HepG2 (cell line): ENCODE measurements around the gene PRSS50. TPM values are rescaled to one million over a fixed set of nuclear protein-coding genes. Genes with fewer than 3 reads are reported as not detected.

Experiments
- ATAC-seq: fragments of 200-7000 bp; cut with Tn5 transposase; 3 replicates; pipeline ENCODE4 v1.9.1; 2020; ENCODE audit warnings: mild to moderate bottlenecking, moderate library complexity
- BruUV-seq: library from RNA; stranded (reverse); fragments of 400-500 nt; replicated peaks from 2 replicates; lab custom pipeline; 2021; lab: Mats Ljungman, UMichigan
- CTCF ChIA-PET: fragments of 300-600 bp; formaldehyde crosslinking; extraction: SDS; loops from one replicate; lab custom pipeline; 2021; ENCODE audit warnings: low total read pairs, inconsistent platforms, low intra/inter-chr PET ratio; lab: Yijun Ruan, JAX
- POLR2A ChIA-PET: fragments of 350-600 bp; sonication (Branson Sonifier 250); formaldehyde crosslinking; loops from one replicate; lab custom pipeline; 2020; ENCODE audit warnings: antibody characterized with exemption, inconsistent platforms; lab: Yijun Ruan, JAX
- DNase-seq: peaks from one replicate; pipeline ENCODE4 v3.0.0-alpha.2; 2015; ENCODE audit warnings: low spot score
- FAIRE-seq: peaks from 3 replicates; lab custom pipeline; 2011; peaks lifted over from hg19 to GRCh38; lab: Jason Lieb, UNC
- H2AFZ ChIP-seq: one replicate; pipeline ENCODE4 v1.6.1; 2011; ENCODE audit warnings: low read length, inconsistent platforms
- H3K27ac ChIP-seq: fragments of 300-600 bp; 3 replicates; pipeline ENCODE4 v1.8.0; 2011; ENCODE audit warnings: mixed run types, mild to moderate bottlenecking, mixed read lengths, low read length, inconsistent platforms; ENCODE audit not compliant: insufficient read depth; ENCODE audit errors: extremely low read length
- H3K27me3 ChIP-seq, 2 experiments: fragments of 200-600 bp in 1 of 2; 2 replicates in 1 of 2; 3 replicates in 1 of 2; pipeline versions ENCODE4 v1.6.0 to v1.8.0; 2011; ENCODE audit warnings: low read length in 2 of 2, mild to moderate bottlenecking in 2 of 2, moderate library complexity in 2 of 2, inconsistent platforms in 1 of 2; ENCODE audit not compliant: insufficient read depth in 2 of 2, control insufficient read depth in 1 of 2
- H3K36me3 ChIP-seq, 2 experiments: fragments of 200-600 bp in 1 of 2; replicated peaks in 1 of 2; 2 replicates in 1 of 2; 3 replicates in 1 of 2; pipeline versions ENCODE4 v1.5.1 to v1.8.0; 2011; ENCODE audit warnings: low read length in 2 of 2, inconsistent platforms in 1 of 2; ENCODE audit not compliant: insufficient read depth in 2 of 2, control insufficient read depth in 1 of 2
- H3K4me1 ChIP-seq: 2 replicates; pipeline ENCODE4 v1.5.1; 2012; ENCODE audit warnings: low read length, inconsistent platforms; ENCODE audit not compliant: insufficient read depth
- H3K4me2 ChIP-seq: 2 replicates; pipeline ENCODE4 v1.6.0; 2011; ENCODE audit warnings: low read depth, low read length, inconsistent platforms
- H3K4me3 ChIP-seq, 3 experiments: fragments of 200-600 bp in 1 of 3; sonication (generic), shearing (Covaris generic) in 1 of 3; replicated peaks in 1 of 3; 2 replicates each; pipeline ENCODE4 v1.5.1; 2011 to 2016; ENCODE audit warnings: low read length in 3 of 3, inconsistent platforms in 2 of 3, low read depth in 2 of 3, mild to moderate bottlenecking in 2 of 3, control low read depth in 1 of 3, mixed read lengths in 1 of 3; ENCODE audit not compliant: insufficient read depth in 1 of 3
- H3K79me2 ChIP-seq: one replicate; pipeline ENCODE4 v1.6.1; 2011; ENCODE audit warnings: low read length, inconsistent platforms; ENCODE audit not compliant: insufficient read depth
- H3K9ac ChIP-seq: 2 replicates; pipeline ENCODE4 v1.6.0; 2011; ENCODE audit warnings: mild to moderate bottlenecking, low read depth, low read length, inconsistent platforms; ENCODE audit not compliant: insufficient read depth
- H3K9me3 ChIP-seq: 2 replicates; pipeline ENCODE4 v1.5.1; 2012; ENCODE audit warnings: mild to moderate bottlenecking, low read length
- H4K20me1 ChIP-seq: 2 replicates; pipeline ENCODE4 v1.6.0; 2011; ENCODE audit warnings: inconsistent platforms, mild to moderate bottlenecking, low read length, moderate library complexity; ENCODE audit not compliant: insufficient read depth
- CREM ChIP-seq, 2 experiments: sonication (generic) in 1 of 2; formaldehyde crosslinking in 1 of 2; IDR thresholded peaks; 2 replicates each; pipeline versions ENCODE4 v1.4.0 to v1.6.1; 2016 to 2020; ENCODE audit warnings: antibody characterized with exemption in 1 of 2, mild to moderate bottlenecking in 1 of 2, missing genetic modification reagents in 1 of 2
- HNRNPK ChIP-seq: fragments of 200-400 bp; formaldehyde crosslinking; IDR thresholded peaks from 2 replicates; pipeline ENCODE4 v1.6.1; 2018; ENCODE audit warnings: low read length, low read depth, moderate library complexity, mild to moderate bottlenecking; ENCODE audit not compliant: poor library complexity, severe bottlenecking
- PRDM10 ChIP-seq: sonication (generic); formaldehyde crosslinking; IDR thresholded peaks from 2 replicates; pipeline ENCODE4 v1.4.0; 2020; ENCODE audit warnings: low read depth, missing genetic modification reagents
- RXRB ChIP-seq: IDR thresholded peaks from 2 replicates; pipeline ENCODE4 v1.6.1; 2016; ENCODE audit warnings: borderline replicate concordance, missing genetic modification reagents, missing compliant biosample characterization
- ZBTB46 ChIP-seq: sonication (generic); formaldehyde crosslinking; IDR thresholded peaks from 2 replicates; pipeline ENCODE4 v1.4.0; 2020; ENCODE audit warnings: mild to moderate bottlenecking, missing genetic modification reagents, borderline replicate concordance
- ZNF563 ChIP-seq: sonication (generic); formaldehyde crosslinking; IDR thresholded peaks from 2 replicates; pipeline ENCODE4 v1.8.0; 2022; ENCODE audit warnings: mild to moderate bottlenecking, moderate library complexity, missing genetic modification reagents
- ZNF766 ChIP-seq: sonication (generic); formaldehyde crosslinking; IDR thresholded peaks from 2 replicates; pipeline ENCODE4 v1.5.0; 2020; ENCODE audit warnings: missing genetic modification reagents, borderline replicate concordance
- WGBS: methylation state at CpG from one replicate; pipeline ENCODE4 v1.1.6; 2017; ENCODE audit warnings: low lambda C conversion rate; 5-methylcytosine and 5-hydroxymethylcytosine counted together
- in situ Hi-C: cut with HindIII; loops from 2 replicates; pipeline ENCODE4 v1.10.0; 2017; ENCODE audit warnings: low pct_unique_long_range_greater_than_20kb; ENCODE audit not compliant: extremely low pct_ligation_motif_present
- intact Hi-C: fragments of 100-400 bp; cut with micrococcal nuclease; formaldehyde crosslinking; loops from one replicate; pipeline ENCODE4 v1.10.0; 2022; ENCODE audit not compliant: unreplicated experiment
- polyA plus RNA-seq, 8 experiments: library from polyadenylated mRNA; depleted of rRNA in 3 of 8; stranded (reverse) in 7 of 8; unstranded in 1 of 8; fragments of >200 nt; fragmentation: Illumina TruSeq in 4 of 8; extraction: Trizol in 4 of 8; gene quantifications; 2 replicates each; pipeline versions ENCODE4 v1.2.1 to v1.2.3, GENCODE V29; 2011 to 2016; ENCODE audit warnings: low read depth in 4 of 8, missing spikeins in 1 of 8, mixed read lengths in 1 of 8; ENCODE audit not compliant: insufficient read depth in 1 of 8
- total RNA-seq, 5 experiments: library from RNA; depleted of rRNA; stranded (reverse); fragments of >200 nt; fragmentation: Illumina TruSeq; extraction: Trizol; gene quantifications; 2 replicates each; pipeline ENCODE4 v1.2.3, GENCODE V29; 2016; ENCODE audit warnings: low read depth in 1 of 5
- TF ChIP-seq, protein P1 (sequence below): sonication (generic); formaldehyde crosslinking; IDR thresholded peaks from 2 replicates; pipeline ENCODE4 v1.5.0; 2020; ENCODE audit warnings: mild to moderate bottlenecking, missing genetic modification reagents, borderline replicate concordance

The PRSS50 gene
- total and polyA plus RNA-seq, 2 of the 13 experiments (the other 11 are each of a cell fraction or from before 2014, with no cell fraction given): not detected

GRCh38 chr3:46749129-46749528 is 31.5 kb upstream of the PRSS50 start (continued):
- TF ChIP-seq PRDM10 (CRISPR knock-in tag) (no peak), ZBTB46 (CRISPR knock-in tag) (no peak), ZNF563 (CRISPR knock-in tag) (no peak)

- in situ Hi-C loops: no loop called here
- no peaks in the 10 kb centered on the region for H4K20me1 ChIP-seq
- ChIA-PET CTCF (no interaction called here), POLR2A (no interaction called here)
- intact Hi-C loops: no loop called here
- no peak overlapping the region for H3K4me2 ChIP-seq
- ATAC-seq (no peak), FAIRE-seq (no peak), DNase-seq (no peak)
- H3K27ac ChIP-seq: no peak overlapping the region
- 20% methylated on average over 2 of the region's 2 CpGs for WGBS
- no peaks in the 10 kb centered on the region for H3K79me2 ChIP-seq
- H3K4me3 ChIP-seq: no peak overlapping the region
- H3K4me1 ChIP-seq: no peaks in the 10 kb centered on the region
- H3K27me3 ChIP-seq: peaks cover 2 to 13% of the 10 kb centered on the region in 2 experiments; a peak in 4 of 5 replicates
- no peaks in the 10 kb centered on the region for H3K36me3 ChIP-seq
- H2AFZ ChIP-seq: no peak overlapping the region
- no TSS peak for BruUV-seq
- H3K9me3 ChIP-seq: no peaks in the 10 kb centered on the region
- no peak overlapping the region for H3K9ac ChIP-seq
- TF ChIP-seq HNRNPK: no peak
- TF ChIP-seq ZNF766 (CRISPR knock-in tag): no peak
- no peak for TF ChIP-seq CREM (IDR thresholded peaks at IDR 0.05)
- TF ChIP-seq CREM (CRISPR knock-in tag; IDR thresholded peaks at IDR 0.05): no peak
- TF ChIP-seq, protein P1, sequence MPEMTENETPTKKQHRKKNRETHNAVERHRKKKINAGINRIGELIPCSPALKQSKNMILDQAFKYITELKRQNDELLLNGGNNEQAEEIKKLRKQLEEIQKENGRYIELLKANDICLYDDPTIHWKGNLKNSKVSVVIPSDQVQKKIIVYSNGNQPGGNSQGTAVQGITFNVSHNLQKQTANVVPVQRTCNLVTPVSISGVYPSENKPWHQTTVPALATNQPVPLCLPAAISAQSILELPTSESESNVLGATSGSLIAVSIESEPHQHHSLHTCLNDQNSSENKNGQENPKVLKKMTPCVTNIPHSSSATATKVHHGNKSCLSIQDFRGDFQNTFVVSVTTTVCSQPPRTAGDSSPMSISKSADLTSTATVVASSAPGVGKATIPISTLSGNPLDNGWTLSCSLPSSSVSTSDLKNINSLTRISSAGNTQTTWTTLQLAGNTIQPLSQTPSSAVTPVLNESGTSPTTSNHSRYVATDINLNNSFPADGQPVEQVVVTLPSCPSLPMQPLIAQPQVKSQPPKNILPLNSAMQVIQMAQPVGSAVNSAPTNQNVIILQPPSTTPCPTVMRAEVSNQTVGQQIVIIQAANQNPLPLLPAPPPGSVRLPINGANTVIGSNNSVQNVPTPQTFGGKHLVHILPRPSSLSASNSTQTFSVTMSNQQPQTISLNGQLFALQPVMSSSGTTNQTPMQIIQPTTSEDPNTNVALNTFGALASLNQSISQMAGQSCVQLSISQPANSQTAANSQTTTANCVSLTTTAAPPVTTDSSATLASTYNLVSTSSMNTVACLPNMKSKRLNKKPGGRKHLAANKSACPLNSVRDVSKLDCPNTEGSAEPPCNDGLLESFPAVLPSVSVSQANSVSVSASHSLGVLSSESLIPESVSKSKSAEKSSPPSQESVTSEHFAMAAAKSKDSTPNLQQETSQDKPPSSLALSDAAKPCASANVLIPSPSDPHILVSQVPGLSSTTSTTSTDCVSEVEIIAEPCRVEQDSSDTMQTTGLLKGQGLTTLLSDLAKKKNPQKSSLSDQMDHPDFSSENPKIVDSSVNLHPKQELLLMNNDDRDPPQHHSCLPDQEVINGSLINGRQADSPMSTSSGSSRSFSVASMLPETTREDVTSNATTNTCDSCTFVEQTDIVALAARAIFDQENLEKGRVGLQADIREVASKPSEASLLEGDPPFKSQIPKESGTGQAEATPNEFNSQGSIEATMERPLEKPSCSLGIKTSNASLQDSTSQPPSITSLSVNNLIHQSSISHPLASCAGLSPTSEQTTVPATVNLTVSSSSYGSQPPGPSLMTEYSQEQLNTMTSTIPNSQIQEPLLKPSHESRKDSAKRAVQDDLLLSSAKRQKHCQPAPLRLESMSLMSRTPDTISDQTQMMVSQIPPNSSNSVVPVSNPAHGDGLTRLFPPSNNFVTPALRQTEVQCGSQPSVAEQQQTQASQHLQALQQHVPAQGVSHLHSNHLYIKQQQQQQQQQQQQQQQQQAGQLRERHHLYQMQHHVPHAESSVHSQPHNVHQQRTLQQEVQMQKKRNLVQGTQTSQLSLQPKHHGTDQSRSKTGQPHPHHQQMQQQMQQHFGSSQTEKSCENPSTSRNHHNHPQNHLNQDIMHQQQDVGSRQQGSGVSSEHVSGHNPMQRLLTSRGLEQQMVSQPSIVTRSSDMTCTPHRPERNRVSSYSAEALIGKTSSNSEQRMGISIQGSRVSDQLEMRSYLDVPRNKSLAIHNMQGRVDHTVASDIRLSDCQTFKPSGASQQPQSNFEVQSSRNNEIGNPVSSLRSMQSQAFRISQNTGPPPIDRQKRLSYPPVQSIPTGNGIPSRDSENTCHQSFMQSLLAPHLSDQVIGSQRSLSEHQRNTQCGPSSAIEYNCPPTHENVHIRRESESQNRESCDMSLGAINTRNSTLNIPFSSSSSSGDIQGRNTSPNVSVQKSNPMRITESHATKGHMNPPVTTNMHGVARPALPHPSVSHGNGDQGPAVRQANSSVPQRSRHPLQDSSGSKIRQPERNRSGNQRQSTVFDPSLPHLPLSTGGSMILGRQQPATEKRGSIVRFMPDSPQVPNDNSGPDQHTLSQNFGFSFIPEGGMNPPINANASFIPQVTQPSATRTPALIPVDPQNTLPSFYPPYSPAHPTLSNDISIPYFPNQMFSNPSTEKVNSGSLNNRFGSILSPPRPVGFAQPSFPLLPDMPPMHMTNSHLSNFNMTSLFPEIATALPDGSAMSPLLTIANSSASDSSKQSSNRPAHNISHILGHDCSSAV (CRISPR knock-in tag): no peak
- no peak for TF ChIP-seq RXRB (CRISPR knock-in tag)
Measured at GRCh38 chr3:46748170-46748569, 30.5 kb upstream of the PRSS50 start.
